OCI-LY7 (cell line): ENCODE data around the gene GPRC5C. TPM values are rescaled to one million over a fixed set of nuclear protein-coding genes. Genes with fewer than 3 reads are reported as not detected.

Source experiments
- BruUV-seq: library from RNA; stranded (reverse); fragments of 400-500 nt; replicated peaks from 2 replicates; lab custom pipeline; 2021; lab: Mats Ljungman, UMichigan
- CTCF ChIA-PET: fragments of 300-600 bp; sonication (Branson Sonifier 250); formaldehyde crosslinking; loops from one replicate; lab custom pipeline; 2022; ENCODE audit warnings: antibody characterized with exemption; ENCODE audit not compliant: unreplicated experiment; lab: Charles Lee
- POLR2A ChIA-PET: fragments of 300-600 bp; sonication (Branson Sonifier 250); formaldehyde crosslinking; loops from one replicate; lab custom pipeline; 2022; ENCODE audit warnings: antibody characterized with exemption; lab: Charles Lee
- DNase-seq: peaks from one replicate; pipeline ENCODE4 v3.0.0-alpha.2; 2015; ENCODE audit warnings: low spot score
- H2AFZ ChIP-seq: fragments of 200-600 bp; sonication (generic), shearing (Covaris generic); 2 replicates; pipeline ENCODE4 v1.6.1; 2014; ENCODE audit warnings: mild to moderate bottlenecking, antibody characterized with exemption, low read length, moderate library complexity
- H3K27ac ChIP-seq: fragments of 200-600 bp; sonication (generic); 2 replicates; pipeline ENCODE4 v1.5.1; 2014; ENCODE audit warnings: mixed run types, low read depth, mild to moderate bottlenecking, moderate library complexity, low read length, inconsistent platforms; ENCODE audit not compliant: poor library complexity, severe bottlenecking
- H3K36me3 ChIP-seq: fragments of 200-600 bp; sonication (generic); 2 replicates; pipeline ENCODE4 v1.6.1; 2014; ENCODE audit warnings: mild to moderate bottlenecking, antibody characterized with exemption, low read length, moderate library complexity, mixed read lengths; ENCODE audit not compliant: insufficient read depth
- H3K4me1 ChIP-seq: fragments of 200-600 bp; sonication (generic); 2 replicates; pipeline ENCODE4 v1.5.1; 2014; ENCODE audit warnings: mild to moderate bottlenecking, low read length; ENCODE audit not compliant: insufficient read depth, poor library complexity, severe bottlenecking
- H3K4me2 ChIP-seq: fragments of 200-600 bp; sonication (generic); 2 replicates; pipeline ENCODE4 v1.6.1; 2014; ENCODE audit warnings: mild to moderate bottlenecking, low read length
- H3K4me3 ChIP-seq: fragments of 200-600 bp; sonication (generic); 2 replicates; pipeline ENCODE4 v1.5.1; 2014; ENCODE audit warnings: mild to moderate bottlenecking, low read depth, low read length; ENCODE audit not compliant: poor library complexity, severe bottlenecking
- H3K79me2 ChIP-seq: fragments of 200-600 bp; sonication (generic); 2 replicates; pipeline ENCODE4 v1.6.1; 2016; ENCODE audit warnings: low read depth, mild to moderate bottlenecking, low read length, moderate library complexity, mixed read lengths; ENCODE audit not compliant: insufficient read depth
- H3K9me2 ChIP-seq: fragments of 200-600 bp; sonication (generic); 2 replicates; pipeline ENCODE4 v1.6.1; 2016; ENCODE audit warnings: mild to moderate bottlenecking, low read length, mixed read lengths; ENCODE audit not compliant: insufficient read depth
- H3K9me3 ChIP-seq: fragments of 200-600 bp; sonication (generic); 2 replicates; pipeline ENCODE4 v1.6.1; 2014; ENCODE audit warnings: mild to moderate bottlenecking, mixed run types, low read length, mixed read lengths
- H4K20me1 ChIP-seq: fragments of 200-600 bp; sonication (generic); 2 replicates; pipeline ENCODE4 v1.6.1; 2014; ENCODE audit warnings: mild to moderate bottlenecking, antibody characterized with exemption, low read length, moderate library complexity, mixed read lengths; ENCODE audit not compliant: insufficient read depth
- CTCF ChIP-seq: fragments of 200-600 bp; sonication (generic); conservative IDR thresholded peaks from 2 replicates; pipeline ENCODE4 v1.5.1; 2014; ENCODE audit warnings: mild to moderate bottlenecking, antibody characterized with exemption, low read length, moderate library complexity, mixed read lengths
- EZH2phosphoT487 ChIP-seq: fragments of 200-600 bp; sonication (generic); IDR thresholded peaks from 2 replicates; pipeline ENCODE4 v1.6.1; 2018; ENCODE audit warnings: low read depth, borderline replicate concordance, mild to moderate bottlenecking, mixed run types, antibody characterized with exemption, low read length, moderate library complexity, mixed read lengths
- intact Hi-C: fragments of 100-400 bp; cut with micrococcal nuclease; formaldehyde crosslinking; loops from one replicate; pipeline ENCODE4 v1.10.0; 2022; ENCODE audit not compliant: unreplicated experiment
- total RNA-seq, 2 experiments: library from RNA; depleted of rRNA in 1 of 2; stranded (reverse); fragments of >200 nt in 1 of 2; shearing (Covaris generic) in 1 of 2; gene quantifications; 2 replicates each; pipeline ENCODE4 v1.2.3, GENCODE V29; 2014 to 2022

Gene GPRC5C
- total RNA-seq, 2 experiments from 2014 or later, result 1.1 to 19.5 TPM

DNA sequence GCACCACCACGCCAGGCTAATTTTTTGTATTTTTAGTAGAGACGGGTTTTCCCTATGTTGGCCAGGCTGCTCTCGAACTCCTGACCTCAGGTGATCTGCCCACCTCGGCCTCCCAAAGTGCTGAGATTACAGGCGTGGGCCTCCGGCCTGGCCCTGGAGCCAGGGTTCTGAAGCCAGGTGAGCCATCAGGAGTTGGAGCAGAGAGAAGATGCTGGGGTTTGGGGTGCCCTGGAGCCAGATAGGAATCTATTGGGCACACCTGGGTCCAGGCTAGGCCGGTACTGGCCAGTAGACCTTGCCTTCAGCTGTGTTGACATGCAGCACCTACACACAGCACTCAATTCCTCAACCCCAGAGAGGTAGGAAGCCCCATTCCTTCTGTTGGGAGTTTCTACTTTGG, 29.1 kb downstream of the GPRC5C start:
- no peak for DNase-seq
- TF ChIP-seq EZH2phosphoT487 (no peak), CTCF (no peak)

DNA sequence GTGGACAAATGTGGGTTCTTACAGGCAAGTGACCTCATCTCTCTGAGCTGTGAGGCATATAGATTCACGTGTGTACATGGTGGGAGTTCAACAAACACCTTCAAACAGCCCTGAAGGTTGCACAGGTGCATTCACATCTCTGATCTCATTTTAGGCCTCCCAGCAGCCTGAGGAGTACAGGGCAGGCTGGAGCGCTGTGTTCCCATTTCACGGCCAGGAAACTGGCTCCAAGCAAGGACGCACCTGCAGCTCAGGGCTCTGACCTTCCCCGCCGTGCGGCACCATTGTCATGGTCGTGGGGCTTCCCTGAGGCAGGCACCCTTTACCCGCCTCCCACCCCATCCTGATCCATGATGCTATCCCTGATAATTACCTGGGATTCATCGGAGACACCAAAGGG, 29.7 kb downstream of the GPRC5C start:
- no peak overlapping the region for H3K27ac ChIP-seq
- CTCF ChIA-PET, result interaction anchor here (1.2 kb wide), 1 partner anchor 82 kb away, joined by 7 read pairs; no protein-coding TSS in a partner anchor
- H4K20me1 ChIP-seq, result no peaks in the 10 kb centered on the region

More for the DNA sequence above, 29.1 kb downstream of the GPRC5C start:
- POLR2A ChIA-PET, result interaction anchor here (1.0 kb wide), 1 partner anchor 11 kb away, joined by 4 read pairs; no protein-coding TSS in a partner anchor
- intact Hi-C loops, result no loop called here
- CTCF ChIA-PET, result interaction anchor here (1.2 kb wide), 1 partner anchor 82 kb away, joined by 7 read pairs; no protein-coding TSS in a partner anchor
- Histone ChIP-seq H3K79me2 (no peaks in the 10 kb centered on the region), H3K9me2 (no peaks in the 10 kb centered on the region), H3K36me3 (no peaks in the 10 kb centered on the region), H4K20me1 (no peaks in the 10 kb centered on the region), H3K4me1 (peaks cover 40% of the 10 kb centered on the region), H3K4me2 (no peak overlapping the region), H3K9me3 (no peaks in the 10 kb centered on the region), H3K27ac (no peak overlapping the region), H2AFZ (no peak overlapping the region), H3K4me3 (no peak overlapping the region)
- BruUV-seq, result no TSS peak

More for the DNA sequence above, 29.7 kb downstream of the GPRC5C start:
- no peaks in the 10 kb centered on the region for H3K9me2 ChIP-seq
- H3K36me3 ChIP-seq, result no peaks in the 10 kb centered on the region
- H3K4me1 ChIP-seq, result peaks cover 40% of the 10 kb centered on the region
- POLR2A ChIA-PET, result interaction anchor here (1.0 kb wide), 1 partner anchor 11 kb away, joined by 4 read pairs; no protein-coding TSS in a partner anchor
- H3K4me3 ChIP-seq, result no peak overlapping the region
- BruUV-seq, result no TSS peak
- no peak for DNase-seq
- H3K9me3 ChIP-seq, result no peaks in the 10 kb centered on the region
- H2AFZ ChIP-seq, result no peak overlapping the region
- intact Hi-C loops, result no loop called here
- TF ChIP-seq CTCF (no peak), EZH2phosphoT487 (no peak)
- H3K4me2 ChIP-seq, result no peak overlapping the region
- no peaks in the 10 kb centered on the region for H3K79me2 ChIP-seq
